IMR-90 (cell line): ENCODE results near the gene GH1.

Experiments
- BHLHE40 ChIP-seq: fragments of 150-350 bp; IDR thresholded peaks from 2 replicates; pipeline ENCODE4 v1.6.1; 2016; ENCODE audit warnings: mild to moderate bottlenecking, low read depth, low read length
- CEBPB ChIP-seq: IDR thresholded peaks from 2 replicates; pipeline ENCODE4 v1.6.1; 2012; ENCODE audit warnings: low read depth, low read length, improper control_type of control experiment
- CHD1 ChIP-seq: IDR thresholded peaks from 2 replicates; pipeline ENCODE4 v1.6.1; 2012; ENCODE audit warnings: low read depth, low read length, improper control_type of control experiment
- CTCF ChIP-seq: conservative IDR thresholded peaks from 2 replicates; pipeline ENCODE4 v1.5.1; 2012; ENCODE audit warnings: mild to moderate bottlenecking, low read depth, low read length, improper control_type of control experiment
- ELK1 ChIP-seq: fragments of 150-350 bp; IDR thresholded peaks from 2 replicates; pipeline ENCODE4 v1.6.1; 2016; ENCODE audit warnings: low read depth, mild to moderate bottlenecking, low read length, moderate library complexity, borderline replicate concordance
- FOS ChIP-seq: fragments of 150-350 bp; IDR thresholded peaks from 2 replicates; pipeline ENCODE4 v1.6.1; 2016; ENCODE audit warnings: low read depth, low read length
- MAZ ChIP-seq: IDR thresholded peaks from 2 replicates; pipeline ENCODE4 v1.6.1; 2012; ENCODE audit warnings: low read depth, mild to moderate bottlenecking, low read length, improper control_type of control experiment, moderate library complexity, borderline replicate concordance
- POLR2A ChIP-seq: IDR thresholded peaks from 2 replicates; pipeline ENCODE4 v1.6.1; 2012; ENCODE audit warnings: mild to moderate bottlenecking, low read depth, low read length
- RAD21 ChIP-seq: IDR thresholded peaks from 2 replicates; pipeline ENCODE4 v1.6.1; 2012; ENCODE audit warnings: low read length, improper control_type of control experiment
- RCOR1 ChIP-seq: IDR thresholded peaks from 2 replicates; pipeline ENCODE4 v1.6.1; 2012; ENCODE audit warnings: mild to moderate bottlenecking, low read length, improper control_type of control experiment; ENCODE audit not compliant: insufficient replicate concordance
- USF2 ChIP-seq: fragments of 150-350 bp; IDR thresholded peaks from 2 replicates; pipeline ENCODE4 v1.6.1; 2017; ENCODE audit warnings: mild to moderate bottlenecking, antibody characterized with exemption, low read length, low read depth

GRCh38 chr17:63962298-63962744 lies 43.7 kb upstream of the GH1 start:
- TF ChIP-seq CTCF (no peak), RCOR1 (no peak), USF2 (no peak), CEBPB (no peak), ELK1 (no peak), POLR2A (no peak), RAD21 (no peak), FOS (no peak), CHD1 (no peak), MAZ (no peak), BHLHE40 (no peak)
